Neural crest cell (in vitro differentiated cells): Measurements from ENCODE around the gene UBE2B. TPM values are rescaled to one million over a fixed set of nuclear protein-coding genes. Genes with fewer than 3 reads are reported as not detected.

Source experiments
- DNase-seq: peaks from one replicate; pipeline ENCODE4 v3.0.0; 2021; ENCODE audit warnings: low read depth, mixed read lengths, low spot score
- H3K27ac Mint-ChIP-seq: one replicate; pipeline ENCODE4 v1.8.0; 2021; ENCODE audit warnings: mild to moderate bottlenecking, mixed read lengths; ENCODE audit not compliant: unreplicated experiment
- H3K27me3 Mint-ChIP-seq: 2 replicates; pipeline ENCODE4 v1.8.0; 2021; ENCODE audit warnings: low read depth, mild to moderate bottlenecking, mixed read lengths
- H3K36me3 Mint-ChIP-seq: 2 replicates; pipeline ENCODE4 v1.8.0; 2021; ENCODE audit warnings: low read depth, mild to moderate bottlenecking, mixed read lengths
- H3K4me1 Mint-ChIP-seq: 2 replicates; pipeline ENCODE4 v1.8.0; 2021; ENCODE audit warnings: mixed read lengths
- H3K4me3 Mint-ChIP-seq: one replicate; pipeline ENCODE4 v1.8.0; 2021; ENCODE audit warnings: mild to moderate bottlenecking, mixed read lengths
- H3K9me3 Mint-ChIP-seq: 2 replicates; pipeline ENCODE4 v1.8.0; 2021; ENCODE audit warnings: mixed read lengths
- CTCF ChIP-seq: fragments of 200-600 bp; sonication (generic); conservative IDR thresholded peaks from 2 replicates; pipeline ENCODE4 v1.5.0; 2021; ENCODE audit warnings: antibody characterized with exemption, mild to moderate bottlenecking
- total RNA-seq: library from RNA; stranded (reverse); gene quantifications from 2 replicates; pipeline ENCODE4 v1.2.1, GENCODE V29; 2021

Gene UBE2B
- total RNA-seq, 1 donor from 2014 or later = 52.3 TPM

GRCh38 chr5:134394932-134395331, 23.6 kb downstream of the UBE2B start:
- Mint-ChIP-seq H3K4me3 (no peak overlapping the region), H3K27ac (no peak overlapping the region), H3K4me1 (no peaks in the 10 kb centered on the region), H3K27me3 (no peaks in the 10 kb centered on the region), H3K9me3 (no peaks in the 10 kb centered on the region), H3K36me3 (peaks cover 9% of the 10 kb centered on the region)
- no peak for DNase-seq
- no peak for TF ChIP-seq CTCF

- Mint-ChIP-seq H3K4me1 (no peaks in the 10 kb centered on the region), H3K27me3 (no peaks in the 10 kb centered on the region), H3K27ac (no peak overlapping the region), H3K36me3 (peaks cover 9% of the 10 kb centered on the region), H3K9me3 (no peaks in the 10 kb centered on the region), H3K4me3 (no peak overlapping the region)
- TF ChIP-seq CTCF = no peak
- DNase-seq = no peak
Measured at GRCh38 chr5:134396274-134396673, 24.9 kb downstream of the UBE2B start.

GRCh38 chr5:134397196-134397595, 25.8 kb downstream of the UBE2B start:
- no peaks in the 10 kb centered on the region for H3K27me3 Mint-ChIP-seq
- peaks cover 13% of the 10 kb centered on the region for H3K36me3 Mint-ChIP-seq
- no peaks in the 10 kb centered on the region for H3K9me3 Mint-ChIP-seq
- no peaks in the 10 kb centered on the region for H3K4me1 Mint-ChIP-seq
- no peak overlapping the region for H3K27ac Mint-ChIP-seq
- DNase-seq = no peak
- no peak for TF ChIP-seq CTCF
- H3K4me3 Mint-ChIP-seq = no peak overlapping the region

DNA sequence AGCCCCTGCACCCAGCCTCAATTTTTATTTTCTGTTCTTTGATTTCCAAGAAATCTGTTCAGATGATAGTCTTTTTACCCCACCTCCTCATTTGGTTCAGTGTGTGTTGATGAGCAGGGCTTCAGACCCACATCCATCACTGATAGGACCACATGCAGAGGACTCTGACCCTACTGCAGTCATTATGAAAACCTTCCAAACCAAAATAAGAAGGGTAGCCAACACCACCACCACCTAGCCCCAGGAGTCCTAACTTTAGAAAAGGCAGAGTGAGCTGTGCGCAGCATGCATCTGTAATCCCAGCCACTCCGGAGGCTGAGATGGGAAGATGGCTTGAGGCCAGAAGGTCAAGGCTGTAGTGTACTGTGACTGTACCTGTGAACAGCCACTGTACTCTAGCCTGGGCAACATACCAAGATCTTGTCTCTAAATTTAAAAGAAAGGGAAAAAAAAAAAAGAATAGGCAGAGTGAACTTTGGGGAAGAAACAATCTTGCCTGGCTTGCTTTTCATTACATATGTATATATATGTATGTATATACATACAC, 27.3 kb downstream of the UBE2B start:
- Mint-ChIP-seq H3K9me3 (no peaks in the 10 kb centered on the region), H3K27me3 (no peaks in the 10 kb centered on the region), H3K4me3 (no peak overlapping the region), H3K27ac (no peak overlapping the region), H3K4me1 (no peaks in the 10 kb centered on the region), H3K36me3 (peaks cover 8% of the 10 kb centered on the region)
- no peak for DNase-seq
- no peak for TF ChIP-seq CTCF

- Mint-ChIP-seq H3K4me3 (no peak overlapping the region), H3K9me3 (no peaks in the 10 kb centered on the region), H3K4me1 (peaks cover under 1% of the 10 kb centered on the region), H3K27me3 (no peaks in the 10 kb centered on the region), H3K27ac (no peak overlapping the region), H3K36me3 (peaks cover 4% of the 10 kb centered on the region)
- DNase-seq = no peak
- no peak for TF ChIP-seq CTCF
Measured at GRCh38 chr5:134403951-134404350, 32.6 kb downstream of the UBE2B start.
